Peyer's patch (tissue), 4 donors: Measurements from ENCODE around the gene GSTM2. TPM values are rescaled to one million over a fixed set of nuclear protein-coding genes. Genes with fewer than 3 reads are reported as not detected.
A peak's percentile ranks its signal among the peaks of the same experiment; 100 is the strongest.

Experiments used
- DNase-seq, 3 donors: peaks; one replicate each; pipeline ENCODE4 v3.0.0-alpha.2; 2017 to 2019
- H3K27ac ChIP-seq, 4 donors: fragments of 200-600 bp; sonication (generic); one replicate each; pipeline ENCODE4 v1.5.1; 2016 to 2019
- H3K27me3 ChIP-seq, 2 donors: fragments of 200-600 bp; sonication (generic); one replicate each; pipeline ENCODE4 v1.5.1; 2019
- H3K36me3 ChIP-seq, 3 donors: fragments of 200-600 bp; sonication (generic); one replicate each; pipeline ENCODE4 v1.5.1; 2016 to 2019
- H3K4me1 ChIP-seq, 4 donors: fragments of 200-600 bp; sonication (generic); one replicate each; pipeline ENCODE4 v1.5.1; 2016 to 2019
- H3K4me3 ChIP-seq, 4 donors: fragments of 200-600 bp; sonication (generic); 1 replicate in 3 of 4; 2 replicates in 1 of 4; pipeline ENCODE4 v1.5.1; 2016 to 2019; ENCODE audit warnings: mild to moderate bottlenecking in 1 of 4
- H3K9me3 ChIP-seq, 4 donors: fragments of 200-600 bp; sonication (generic); one replicate each; pipeline ENCODE4 v1.5.1; 2016 to 2019; ENCODE audit warnings: mild to moderate bottlenecking in 1 of 4
- POLR2A ChIP-seq, 2 donors: fragments of 450-650 bp; IDR thresholded peaks; one replicate each; pipeline ENCODE4 v1.5.1; 2017; ENCODE audit warnings: antibody characterized with exemption in 2 of 2, mild to moderate bottlenecking in 2 of 2, moderate library complexity in 2 of 2
- total RNA-seq, 4 donors: library from RNA; depleted of rRNA; stranded (reverse); fragments of >200 nt; gene quantifications; one replicate each; pipeline ENCODE4 v1.1.0, GENCODE V29; 2016
- TF ChIP-seq, protein P1 (sequence below), 6 experiments: fragments of 450-650 bp in 4 of 6; fragments of 200-600 bp in 2 of 6; sonication (generic) in 1 of 6; IDR thresholded peaks; one replicate each; pipeline ENCODE4 v1.5.1; 2017 to 2019; ENCODE audit warnings: antibody characterized with exemption in 6 of 6, mild to moderate bottlenecking in 3 of 6, moderate library complexity in 1 of 6

GSTM2 gene
- total RNA-seq, 4 donors from 2014 or later = 38.5 to 242 (median 116) TPM

DNA sequence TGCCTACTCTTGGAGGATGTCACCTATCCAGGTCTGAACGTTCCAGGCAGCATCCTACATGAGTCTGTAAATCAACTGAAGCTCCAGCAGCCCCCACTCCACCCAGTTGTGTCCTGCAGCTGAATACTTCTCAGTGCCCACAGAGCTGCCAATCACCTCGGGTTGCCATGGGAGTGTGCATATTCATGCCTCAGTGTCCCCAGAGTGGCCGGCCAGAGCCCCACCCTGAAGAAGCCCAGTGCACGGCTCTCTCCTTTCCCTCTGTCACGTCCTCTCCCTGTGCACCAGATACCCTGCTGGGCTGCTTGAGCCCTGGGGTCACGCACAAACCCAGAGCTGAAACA, 28.0 kb upstream of the GSTM2 start:
- Histone ChIP-seq H3K27ac (no peak overlapping the region), H3K4me3 (no peak overlapping the region), H3K9me3 (no peaks in the 10 kb centered on the region), H3K4me1 (peaks cover 0 to 22% (median 7%) of the 10 kb centered on the region in 4 donors), H3K27me3 (no peaks in the 10 kb centered on the region), H3K36me3 (no peaks in the 10 kb centered on the region)
- peak in 2 of 3 donors; percentile 47 to 49 for DNase-seq
- TF ChIP-seq, protein P1, sequence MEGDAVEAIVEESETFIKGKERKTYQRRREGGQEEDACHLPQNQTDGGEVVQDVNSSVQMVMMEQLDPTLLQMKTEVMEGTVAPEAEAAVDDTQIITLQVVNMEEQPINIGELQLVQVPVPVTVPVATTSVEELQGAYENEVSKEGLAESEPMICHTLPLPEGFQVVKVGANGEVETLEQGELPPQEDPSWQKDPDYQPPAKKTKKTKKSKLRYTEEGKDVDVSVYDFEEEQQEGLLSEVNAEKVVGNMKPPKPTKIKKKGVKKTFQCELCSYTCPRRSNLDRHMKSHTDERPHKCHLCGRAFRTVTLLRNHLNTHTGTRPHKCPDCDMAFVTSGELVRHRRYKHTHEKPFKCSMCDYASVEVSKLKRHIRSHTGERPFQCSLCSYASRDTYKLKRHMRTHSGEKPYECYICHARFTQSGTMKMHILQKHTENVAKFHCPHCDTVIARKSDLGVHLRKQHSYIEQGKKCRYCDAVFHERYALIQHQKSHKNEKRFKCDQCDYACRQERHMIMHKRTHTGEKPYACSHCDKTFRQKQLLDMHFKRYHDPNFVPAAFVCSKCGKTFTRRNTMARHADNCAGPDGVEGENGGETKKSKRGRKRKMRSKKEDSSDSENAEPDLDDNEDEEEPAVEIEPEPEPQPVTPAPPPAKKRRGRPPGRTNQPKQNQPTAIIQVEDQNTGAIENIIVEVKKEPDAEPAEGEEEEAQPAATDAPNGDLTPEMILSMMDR (IDR thresholded peaks at IDR 0.05) = no peak
- TF ChIP-seq POLR2A (IDR thresholded peaks at IDR 0.05) = no peak

DNA sequence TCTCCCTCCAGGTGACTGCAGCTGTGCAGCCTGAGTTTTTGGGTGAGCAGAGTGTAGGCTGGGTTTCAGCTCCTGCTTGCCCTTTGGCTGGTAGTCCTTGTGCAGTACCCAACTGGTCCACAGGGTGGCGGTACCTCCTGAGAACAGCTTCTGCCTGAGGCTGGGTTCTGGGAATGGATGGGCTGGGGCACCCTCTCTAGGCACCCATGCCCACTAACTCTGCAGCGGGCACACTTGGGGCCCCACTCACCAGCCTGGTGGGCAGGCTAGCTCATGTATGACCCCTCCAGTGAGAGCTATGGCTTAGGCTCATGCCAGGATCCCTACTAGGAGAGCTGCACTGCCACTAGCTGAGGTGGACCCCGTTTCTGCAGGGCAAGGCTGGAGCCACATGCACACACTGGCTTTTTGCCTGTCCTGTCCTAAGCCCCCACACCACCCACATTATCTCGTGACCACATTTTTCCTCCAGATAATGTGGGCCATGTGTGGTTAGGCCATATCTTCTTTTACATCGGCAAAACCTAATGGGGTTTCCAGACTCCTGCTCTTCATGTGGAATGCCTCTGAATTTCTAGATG, 27.5 kb upstream of the GSTM2 start:
- Histone ChIP-seq H3K27me3 (no peaks in the 10 kb centered on the region), H3K4me3 (no peak overlapping the region)
- TF ChIP-seq POLR2A (IDR thresholded peaks at IDR 0.05) = no peak
- TF ChIP-seq, protein P1 (IDR thresholded peaks at IDR 0.05) = peak; percentile 83 to 97 (median 91)

DNA sequence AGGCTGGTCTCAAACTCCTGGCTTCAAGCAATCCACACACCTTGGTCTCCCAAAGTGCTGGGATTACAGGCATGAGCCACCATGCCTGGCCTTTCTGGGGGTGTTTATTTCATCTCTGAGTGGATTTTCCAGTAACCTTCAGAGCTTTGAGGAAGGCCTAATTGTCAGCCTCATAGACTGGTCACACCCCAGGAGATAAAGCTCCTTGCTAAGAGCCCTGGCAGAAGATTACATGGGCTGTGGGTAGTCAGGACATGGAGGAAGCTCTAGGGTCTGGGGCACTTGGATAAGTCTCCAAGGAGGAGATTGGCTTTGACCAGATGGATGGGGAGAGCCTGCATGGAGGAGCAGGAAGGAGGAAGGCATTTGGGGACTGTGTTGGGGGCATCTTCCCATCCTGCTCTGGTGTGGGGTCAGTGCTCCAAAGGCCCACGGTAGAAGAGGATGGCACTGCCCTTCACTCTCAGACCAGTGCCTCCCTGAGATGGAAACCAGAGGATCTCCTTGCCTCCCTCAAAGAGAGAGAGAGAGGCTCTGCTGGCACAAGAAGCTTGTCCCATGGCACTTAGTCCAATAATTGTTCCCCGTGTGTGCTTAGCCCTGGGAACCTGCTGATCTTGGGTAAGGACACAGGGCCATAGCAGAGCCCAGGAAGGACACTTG, 26.6 kb upstream of the GSTM2 start:
- peak in 1 of 3 donors; percentile 21 for DNase-seq
- Histone ChIP-seq H3K4me1 (peaks cover 0 to 18% (median 5%) of the 10 kb centered on the region in 4 donors), H3K4me3 (no peak overlapping the region), H3K27ac (no peak overlapping the region), H3K9me3 (no peaks in the 10 kb centered on the region), H3K36me3 (no peaks in the 10 kb centered on the region), H3K27me3 (no peaks in the 10 kb centered on the region)
- TF ChIP-seq, protein P1 (IDR thresholded peaks at IDR 0.05) = no peak
- TF ChIP-seq POLR2A (IDR thresholded peaks at IDR 0.05) = no peak

More for the DNA sequence above, 27.5 kb upstream of the GSTM2 start:
- no peaks in the 10 kb centered on the region for H3K36me3 ChIP-seq
- peaks cover 0 to 22% (median 7%) of the 10 kb centered on the region in 4 donors for H3K4me1 ChIP-seq
- H3K27ac ChIP-seq = no peak overlapping the region
- H3K9me3 ChIP-seq = no peaks in the 10 kb centered on the region
- DNase-seq = peak; percentile 91 to 97 (median 93)

DNA sequence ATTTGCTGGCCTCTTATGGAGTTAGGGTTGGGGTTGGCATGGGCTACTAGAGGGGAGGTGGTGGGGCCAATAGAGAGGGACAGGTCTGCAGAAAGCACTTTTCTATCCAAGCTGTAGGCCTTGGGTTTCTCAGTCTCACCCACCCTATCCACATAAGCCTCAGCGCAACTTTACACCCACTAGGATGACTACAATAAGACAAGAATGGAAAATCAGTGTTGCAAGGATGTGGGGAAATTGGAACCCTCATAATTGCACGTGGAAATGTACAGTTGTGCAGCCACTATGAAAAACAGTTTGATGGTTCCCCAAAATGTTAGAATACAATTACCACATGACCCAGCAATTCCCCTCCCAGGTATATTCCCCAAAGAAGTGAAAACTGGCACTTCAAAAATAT, 26.0 kb upstream of the GSTM2 start:
- Histone ChIP-seq H3K36me3 (no peaks in the 10 kb centered on the region), H3K27me3 (no peaks in the 10 kb centered on the region), H3K4me3 (no peak overlapping the region), H3K9me3 (no peaks in the 10 kb centered on the region), H3K27ac (no peak overlapping the region), H3K4me1 (peaks cover 0 to 12% (median 4%) of the 10 kb centered on the region in 4 donors)
- no peak for DNase-seq
- TF ChIP-seq, protein P1 (IDR thresholded peaks at IDR 0.05) = no peak
- no peak for TF ChIP-seq POLR2A (IDR thresholded peaks at IDR 0.05)

DNA sequence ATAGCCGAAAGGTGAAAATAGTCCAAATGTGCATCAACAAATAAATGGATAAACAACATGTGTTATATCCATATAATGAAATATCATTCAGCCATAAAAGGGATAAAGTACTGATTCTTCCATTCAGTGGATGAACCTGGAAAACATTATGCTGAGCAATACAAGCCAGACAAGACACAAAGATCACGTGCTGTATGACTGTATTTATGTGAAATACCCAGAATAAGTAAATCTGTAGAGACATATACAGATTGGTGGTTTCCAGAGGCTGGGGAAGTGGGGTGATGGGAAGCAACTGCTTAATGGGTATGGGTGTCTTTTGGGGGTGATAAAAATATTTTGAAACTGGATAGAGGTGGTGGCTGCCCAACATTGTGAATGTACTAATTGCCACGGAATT, 25.2 kb upstream of the GSTM2 start:
- H3K27me3 ChIP-seq = no peaks in the 10 kb centered on the region
- H3K4me1 ChIP-seq = peaks cover 0 to 9% (median 4%) of the 10 kb centered on the region in 4 donors
- H3K9me3 ChIP-seq = no peaks in the 10 kb centered on the region
- no peak overlapping the region for H3K4me3 ChIP-seq
- no peak for DNase-seq
- no peaks in the 10 kb centered on the region for H3K36me3 ChIP-seq
- TF ChIP-seq POLR2A (IDR thresholded peaks at IDR 0.05) = no peak
- TF ChIP-seq, protein P1 (IDR thresholded peaks at IDR 0.05) = no peak
- H3K27ac ChIP-seq = no peak overlapping the region
